ENCODE measurements around the gene TMEM233.

TMEM233 gene

GRCh38 chr12:119589634-119590033 is 3.9 kb upstream of the TMEM233 start:
- TF ChIP-seq CSRNP3 (CRISPR knock-in tag; IDR thresholded peaks at IDR 0.05) (no peak), ESRRG (CRISPR knock-in tag; IDR thresholded peaks at IDR 0.05) (no peak), POU6F1 (CRISPR knock-in tag; IDR thresholded peaks at IDR 0.05; ENCODE audit: borderline replicate concordance, low read depth) (no peak), OSR1 (CRISPR knock-in tag; IDR thresholded peaks at IDR 0.05) (no peak), TCF4 (CRISPR knock-in tag; IDR thresholded peaks at IDR 0.05; ENCODE audit: borderline replicate concordance) (no peak), ISL1 (CRISPR knock-in tag; IDR thresholded peaks at IDR 0.05) (no peak), TOX (CRISPR knock-in tag; IDR thresholded peaks at IDR 0.05; ENCODE audit: borderline replicate concordance) (no peak), SNAI2 (CRISPR knock-in tag; IDR thresholded peaks at IDR 0.05) (no peak), ZFP3 (CRISPR knock-in tag; IDR thresholded peaks at IDR 0.05) (no peak), ZFP30 (CRISPR knock-in tag; IDR thresholded peaks at IDR 0.05) (no peak), ZNF70 (CRISPR knock-in tag; IDR thresholded peaks at IDR 0.05) (no peak)
- ATAC-seq = no peak

- ATAC-seq = peak; percentile 30; the same call in 2 of the 3 replicates
- TF ChIP-seq RARB (CRISPR knock-in tag; IDR thresholded peaks at IDR 0.05) = no peak
- no peak for TF ChIP-seq TSHZ2 (CRISPR knock-in tag; IDR thresholded peaks at IDR 0.05)
- no peak for TF ChIP-seq CSDC2 (CRISPR knock-in tag; IDR thresholded peaks at IDR 0.05)
- TF ChIP-seq ARNTL (CRISPR knock-in tag; IDR thresholded peaks at IDR 0.05; ENCODE audit: borderline replicate concordance, low read depth) = no peak
- TF ChIP-seq ISL1 (CRISPR knock-in tag; IDR thresholded peaks at IDR 0.05) = no peak
- no peak for TF ChIP-seq ZFP3 (CRISPR knock-in tag; IDR thresholded peaks at IDR 0.05)
- no peak for TF ChIP-seq TOX (CRISPR knock-in tag; IDR thresholded peaks at IDR 0.05; ENCODE audit: borderline replicate concordance)
- no peak for TF ChIP-seq SNAI2 (CRISPR knock-in tag; IDR thresholded peaks at IDR 0.05)
- TF ChIP-seq POU6F1 (CRISPR knock-in tag; IDR thresholded peaks at IDR 0.05; ENCODE audit: borderline replicate concordance, low read depth) = no peak
- TF ChIP-seq CREB5 (CRISPR knock-in tag; IDR thresholded peaks at IDR 0.05; ENCODE audit: low read depth) = no peak
- TF ChIP-seq TCF4 (CRISPR knock-in tag; IDR thresholded peaks at IDR 0.05; ENCODE audit: borderline replicate concordance) = no peak
- no peak for TF ChIP-seq PATZ1 (CRISPR knock-in tag; IDR thresholded peaks at IDR 0.05; ENCODE audit: borderline replicate concordance)
- TF ChIP-seq ZC3H10 (CRISPR knock-in tag; IDR thresholded peaks at IDR 0.05) = no peak
Observed at GRCh38 chr12:119592232-119592631, 1.3 kb upstream of the TMEM233 start.

- TF ChIP-seq POU6F1 (CRISPR knock-in tag; IDR thresholded peaks at IDR 0.05; ENCODE audit: borderline replicate concordance, low read depth) (no peak), GLIS3 (CRISPR knock-in tag; IDR thresholded peaks at IDR 0.05) (no peak), ZNF70 (CRISPR knock-in tag; IDR thresholded peaks at IDR 0.05) (no peak), SNAI2 (CRISPR knock-in tag; IDR thresholded peaks at IDR 0.05) (no peak), OSR1 (CRISPR knock-in tag; IDR thresholded peaks at IDR 0.05) (no peak), PPARA (CRISPR knock-in tag; IDR thresholded peaks at IDR 0.05; ENCODE audit: borderline replicate concordance) (no peak)
- peak; percentile 65 for ATAC-seq
Observed at GRCh38 chr12:119594399-119594730, 791 bp downstream of the TMEM233 start.
